Measurements from ENCODE around the gene ERN1. TPM values are rescaled to one million over a fixed set of nuclear protein-coding genes. Genes with fewer than 3 reads are reported as not detected.

ERN1 gene
- total RNA-seq, 1 donor: 13.3 TPM

DNA sequence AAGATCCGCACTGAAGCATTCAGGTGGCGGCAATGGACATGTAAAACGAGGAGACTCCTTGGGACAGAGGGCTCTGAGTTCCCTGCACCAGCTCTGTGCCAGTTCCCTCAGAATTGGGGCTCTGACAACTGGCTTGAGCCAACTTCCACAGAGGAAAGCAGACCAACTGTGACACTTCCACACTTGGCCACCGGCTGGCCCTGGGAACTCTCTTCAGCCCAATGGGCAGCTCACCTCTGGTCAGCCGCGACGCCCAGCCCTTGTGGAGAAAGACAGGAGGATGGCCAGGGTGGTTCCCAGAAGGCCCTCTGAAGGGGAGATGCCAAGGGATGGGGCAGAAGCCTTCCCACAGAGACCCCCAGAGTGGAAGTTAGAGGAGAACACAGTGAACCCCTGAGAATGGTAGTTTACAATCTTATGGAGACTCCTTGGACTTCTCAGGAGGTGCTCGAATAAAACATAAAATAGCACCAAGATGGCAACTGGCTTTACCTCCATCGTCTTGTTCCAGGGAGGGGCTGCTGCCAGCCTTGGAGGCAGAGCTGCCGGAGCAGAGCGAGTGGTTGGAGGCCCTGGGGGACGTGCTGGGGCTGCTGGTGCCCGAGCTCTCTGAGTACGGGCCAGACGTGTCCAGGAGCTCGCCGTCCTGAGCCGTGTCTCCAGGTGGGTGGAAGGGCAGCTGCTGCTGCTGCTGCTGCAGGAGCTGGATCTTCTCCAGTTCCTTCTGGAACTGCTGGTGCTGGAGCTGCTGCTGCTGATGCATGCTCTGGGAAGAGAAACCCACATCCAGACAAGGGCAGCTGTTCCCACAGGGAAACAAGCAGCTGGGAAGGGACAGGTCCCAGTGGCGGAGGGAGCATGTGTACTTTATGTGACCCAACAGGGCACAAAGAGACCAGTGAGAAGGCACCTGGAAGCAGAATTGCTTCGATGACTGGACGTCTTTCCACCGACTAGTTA lies 74.5 kb downstream of the ERN1 start:
- TF ChIP-seq, protein P1, sequence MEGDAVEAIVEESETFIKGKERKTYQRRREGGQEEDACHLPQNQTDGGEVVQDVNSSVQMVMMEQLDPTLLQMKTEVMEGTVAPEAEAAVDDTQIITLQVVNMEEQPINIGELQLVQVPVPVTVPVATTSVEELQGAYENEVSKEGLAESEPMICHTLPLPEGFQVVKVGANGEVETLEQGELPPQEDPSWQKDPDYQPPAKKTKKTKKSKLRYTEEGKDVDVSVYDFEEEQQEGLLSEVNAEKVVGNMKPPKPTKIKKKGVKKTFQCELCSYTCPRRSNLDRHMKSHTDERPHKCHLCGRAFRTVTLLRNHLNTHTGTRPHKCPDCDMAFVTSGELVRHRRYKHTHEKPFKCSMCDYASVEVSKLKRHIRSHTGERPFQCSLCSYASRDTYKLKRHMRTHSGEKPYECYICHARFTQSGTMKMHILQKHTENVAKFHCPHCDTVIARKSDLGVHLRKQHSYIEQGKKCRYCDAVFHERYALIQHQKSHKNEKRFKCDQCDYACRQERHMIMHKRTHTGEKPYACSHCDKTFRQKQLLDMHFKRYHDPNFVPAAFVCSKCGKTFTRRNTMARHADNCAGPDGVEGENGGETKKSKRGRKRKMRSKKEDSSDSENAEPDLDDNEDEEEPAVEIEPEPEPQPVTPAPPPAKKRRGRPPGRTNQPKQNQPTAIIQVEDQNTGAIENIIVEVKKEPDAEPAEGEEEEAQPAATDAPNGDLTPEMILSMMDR (IDR thresholded peaks at IDR 0.05; ENCODE audit: insufficient read depth, low read length): no peak
- H3K4me3 ChIP-seq (ENCODE audit: low read depth, low read length): no peak overlapping the region
- DNase-seq (ENCODE audit: low read depth): no peak

DNA sequence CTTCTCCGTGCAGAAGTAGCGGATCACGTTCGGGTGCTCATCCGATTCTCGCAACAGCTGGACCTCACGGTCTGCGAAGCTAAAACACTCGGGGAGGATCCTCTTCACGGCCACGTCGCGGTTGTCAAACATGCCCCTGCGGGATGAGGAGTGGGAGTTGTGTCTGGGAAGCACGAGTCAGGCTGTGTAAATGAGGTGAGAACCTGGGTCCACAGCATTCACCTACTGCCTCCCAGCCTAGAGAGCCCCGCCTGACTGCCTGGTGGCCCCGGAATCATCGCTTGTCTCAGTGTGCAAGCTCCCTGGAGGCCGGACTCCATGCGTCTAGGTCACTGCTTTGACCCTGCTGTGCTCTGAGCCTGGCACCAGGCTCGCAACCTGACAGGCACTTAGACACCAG lies 75.6 kb downstream of the ERN1 start:
- no peak for DNase-seq (ENCODE audit: low read depth)
- TF ChIP-seq, protein P1 (IDR thresholded peaks at IDR 0.05; ENCODE audit: insufficient read depth, low read length): no peak

DNA sequence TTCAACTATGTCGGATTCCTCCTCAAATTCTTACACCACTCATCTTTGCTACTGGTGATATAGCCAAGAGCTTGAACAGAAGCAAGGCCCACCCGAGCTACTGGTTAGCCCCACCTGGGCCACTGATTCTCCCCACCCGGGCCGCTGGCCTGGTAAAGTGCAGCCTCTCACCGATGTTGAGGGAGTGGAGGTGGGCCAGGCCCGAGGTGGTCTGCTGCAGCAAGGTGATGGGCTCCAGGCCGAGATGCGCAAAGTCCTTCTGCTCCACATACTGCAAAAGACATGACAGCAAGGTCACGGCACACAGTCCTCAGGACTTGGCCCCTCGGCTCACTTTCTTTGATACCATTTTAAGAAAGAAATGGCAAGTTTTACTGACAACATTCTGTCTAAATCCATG lies 76.8 kb downstream of the ERN1 start:
- DNase-seq (ENCODE audit: low read depth): no peak
- TF ChIP-seq, protein P1 (IDR thresholded peaks at IDR 0.05; ENCODE audit: insufficient read depth, low read length): no peak
- no peak overlapping the region for H3K4me3 ChIP-seq (ENCODE audit: low read depth, low read length)

More for the DNA sequence above, 75.6 kb downstream of the ERN1 start:
- no peak overlapping the region for H3K4me3 ChIP-seq (ENCODE audit: low read depth, low read length)

DNA sequence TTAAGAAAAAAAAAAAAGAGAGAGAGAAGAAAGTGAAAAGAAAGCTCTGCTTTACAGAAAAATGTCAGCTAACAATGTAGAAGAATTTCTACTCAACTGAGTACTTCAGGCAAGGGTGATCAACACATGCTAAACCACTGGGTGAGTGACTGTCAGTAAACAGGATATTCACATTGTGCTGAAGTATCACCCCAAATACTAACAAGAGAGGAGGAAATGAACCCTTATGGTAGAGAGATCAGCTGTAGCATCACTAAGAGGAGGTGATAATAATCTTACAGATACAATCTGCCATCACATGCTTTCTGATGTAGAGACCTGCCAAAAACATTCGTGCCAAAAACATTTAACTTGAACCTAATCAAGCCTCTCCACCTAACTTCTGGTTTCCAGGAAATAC lies 78.8 kb downstream of the ERN1 start:
- DNase-seq (ENCODE audit: low read depth): no peak
- H3K4me3 ChIP-seq (ENCODE audit: low read depth, low read length): no peak overlapping the region
- TF ChIP-seq, protein P1 (IDR thresholded peaks at IDR 0.05; ENCODE audit: insufficient read depth, low read length): no peak

DNA sequence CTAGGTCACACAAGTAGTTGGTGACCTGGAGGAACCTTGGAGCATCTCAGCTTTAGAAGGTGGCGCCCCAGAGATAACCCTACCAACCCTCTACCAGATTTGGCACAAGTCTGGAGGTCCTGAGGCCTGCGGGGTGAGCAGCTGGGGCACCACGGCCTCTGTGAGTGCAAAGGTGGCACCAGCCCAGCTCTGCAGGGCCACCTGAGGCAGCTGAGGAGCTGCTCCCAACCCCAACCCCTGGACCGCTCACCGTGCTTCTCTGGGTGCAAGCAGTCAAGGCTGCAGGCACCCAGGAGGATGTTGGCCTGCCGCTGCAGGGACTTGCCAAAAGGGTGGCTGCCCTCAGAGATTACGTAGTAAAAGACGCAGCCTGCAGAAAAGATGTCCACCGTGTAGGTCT lies 81.1 kb downstream of the ERN1 start:
- TF ChIP-seq, protein P1 (IDR thresholded peaks at IDR 0.05; ENCODE audit: insufficient read depth, low read length): no peak
- DNase-seq (ENCODE audit: low read depth): no peak
- no peak overlapping the region for H3K4me3 ChIP-seq (ENCODE audit: low read depth, low read length)

DNA sequence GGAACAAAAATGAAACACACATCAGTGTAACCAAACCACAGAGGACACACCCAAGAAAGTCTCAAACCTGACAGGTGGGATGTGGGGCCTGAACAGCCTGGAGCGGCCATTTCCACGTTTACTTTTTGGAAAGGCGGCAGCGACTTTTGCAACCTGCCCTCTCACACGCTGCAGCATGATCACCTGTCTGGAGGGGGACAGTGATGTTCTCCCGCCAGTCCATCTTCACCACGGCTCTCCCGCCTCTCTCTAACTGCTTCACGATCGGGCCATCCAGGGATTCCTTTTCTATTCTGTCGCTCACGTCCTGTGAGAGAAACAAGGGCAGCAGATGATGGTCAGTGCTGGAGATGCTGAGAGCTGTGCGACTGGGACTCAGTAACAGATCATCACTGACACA lies 84.8 kb downstream of the ERN1 start:
- no peak overlapping the region for H3K4me3 ChIP-seq (ENCODE audit: low read depth, low read length)
- TF ChIP-seq, protein P1 (IDR thresholded peaks at IDR 0.05; ENCODE audit: insufficient read depth, low read length): no peak
- no peak for DNase-seq (ENCODE audit: low read depth)

Data from fibroblast of the aortic adventitia (primary cell).